ENCODE data around the gene HCFC1R1.
"Not testable (repeated sequence)": the region's sequence is repeated elsewhere in the genome, so short reads cannot be mapped to it uniquely, and the experiment has no call there.

HCFC1R1 gene

DNA sequence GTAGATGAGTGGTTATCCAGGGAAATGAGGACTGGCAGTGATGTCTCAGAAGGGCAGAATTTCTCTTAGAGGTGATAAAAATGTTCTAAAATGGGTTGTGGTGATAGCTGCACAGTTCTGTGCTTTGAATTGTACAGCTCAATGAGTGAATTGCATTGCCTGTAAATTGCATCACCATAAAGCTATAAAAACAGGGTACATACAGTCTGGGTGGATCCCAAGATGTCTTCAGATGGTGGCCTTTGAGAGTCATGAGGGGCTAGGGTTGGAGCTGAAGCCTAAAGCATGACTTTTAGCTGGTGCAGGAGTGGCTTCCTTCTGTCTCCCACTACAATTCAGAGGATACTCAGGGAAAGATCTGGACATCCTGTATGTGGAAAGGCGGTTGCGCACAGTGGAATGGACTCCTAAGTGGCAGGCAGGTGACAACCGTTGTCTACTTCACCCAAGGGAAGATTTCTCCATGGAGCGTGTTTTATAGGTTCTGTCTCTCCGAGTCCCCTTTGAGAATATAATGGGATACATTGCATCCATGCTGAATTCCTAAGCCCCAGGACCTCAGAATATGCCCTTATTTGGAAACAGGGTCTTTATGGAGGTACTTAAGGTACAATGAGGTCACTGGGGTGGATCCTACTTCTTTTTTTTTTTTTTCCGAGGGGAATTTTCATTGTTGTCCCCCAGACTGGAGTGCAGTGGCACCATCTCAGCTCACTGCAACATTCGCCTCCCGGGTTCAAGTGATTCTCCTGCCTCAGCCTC is 40.1 kb upstream of the HCFC1R1 start:
- TF ChIP-seq POLR2AphosphoS5 (IDR thresholded peaks at IDR 0.05; ENCODE audit: low read depth, low read length) (no peak), POLR2A (IDR thresholded peaks at IDR 0.05; ENCODE audit: low read depth, low read length) (no peak), TAF1 (IDR thresholded peaks at IDR 0.05; ENCODE audit: borderline replicate concordance, low read depth, low read length) (no peak)
- FAIRE-seq: no peak

DNA sequence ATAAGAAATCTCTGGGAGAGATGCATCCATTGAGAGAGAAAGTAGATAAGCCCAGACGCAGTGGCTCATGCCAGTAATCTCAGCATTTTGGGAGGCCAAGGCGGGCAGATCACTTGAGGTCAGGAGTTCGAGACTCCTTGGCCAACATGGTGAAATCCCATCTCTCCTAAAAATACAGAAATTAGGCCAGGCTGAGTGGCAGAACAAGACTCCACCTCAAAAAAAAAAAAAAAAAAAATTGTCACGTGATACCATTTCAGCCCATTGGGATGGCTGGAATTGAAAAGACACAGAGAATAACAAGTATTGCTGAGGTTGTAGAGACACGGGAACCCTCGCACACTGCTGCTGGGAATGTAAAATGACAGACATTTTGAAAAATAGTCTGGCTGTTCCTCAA is 38.8 kb upstream of the HCFC1R1 start:
- TF ChIP-seq TAF1 (IDR thresholded peaks at IDR 0.05; ENCODE audit: borderline replicate concordance, low read depth, low read length) (no peak), POLR2A (IDR thresholded peaks at IDR 0.05; ENCODE audit: low read depth, low read length) (no peak), POLR2AphosphoS5 (IDR thresholded peaks at IDR 0.05; ENCODE audit: low read depth, low read length) (no peak)
- no peak for FAIRE-seq
- no peak for DNase-seq (ENCODE audit: insufficient read length)

More for the DNA sequence above, 40.1 kb upstream of the HCFC1R1 start:
- DNase-seq (ENCODE audit: insufficient read length): no peak

GRCh38 chr16:3060339-3061127 is 36.8 kb upstream of the HCFC1R1 start:
- FAIRE-seq (no peak), DNase-seq (ENCODE audit: insufficient read length) (no peak)
- TF ChIP-seq POLR2A (IDR thresholded peaks at IDR 0.05; ENCODE audit: low read depth, low read length) (no peak), POLR2AphosphoS5 (IDR thresholded peaks at IDR 0.05; ENCODE audit: low read depth, low read length) (no peak)

- TF ChIP-seq TAF1 (IDR thresholded peaks at IDR 0.05; ENCODE audit: borderline replicate concordance, low read depth, low read length) (no peak), POLR2AphosphoS5 (IDR thresholded peaks at IDR 0.05; ENCODE audit: low read depth, low read length) (no peak), POLR2A (IDR thresholded peaks at IDR 0.05; ENCODE audit: low read depth, low read length) (no peak)
- DNase-seq (ENCODE audit: insufficient read length) (no peak), FAIRE-seq (no peak)
Measured at GRCh38 chr16:3059723-3060242, 36.0 kb upstream of the HCFC1R1 start.

GRCh38 chr16:3059041-3059722 is 35.4 kb upstream of the HCFC1R1 start:
- DNase-seq (ENCODE audit: insufficient read length) (peak; percentile 95), FAIRE-seq (peak; percentile 88)
- TF ChIP-seq POLR2A (IDR thresholded peaks at IDR 0.05; ENCODE audit: low read depth, low read length): peak; percentile 40; the same call in 1 of the 2 replicates
- no peak for TF ChIP-seq POLR2AphosphoS5 (IDR thresholded peaks at IDR 0.05; ENCODE audit: low read depth, low read length)
- no peak for TF ChIP-seq TAF1 (IDR thresholded peaks at IDR 0.05; ENCODE audit: borderline replicate concordance, low read depth, low read length)

DNA sequence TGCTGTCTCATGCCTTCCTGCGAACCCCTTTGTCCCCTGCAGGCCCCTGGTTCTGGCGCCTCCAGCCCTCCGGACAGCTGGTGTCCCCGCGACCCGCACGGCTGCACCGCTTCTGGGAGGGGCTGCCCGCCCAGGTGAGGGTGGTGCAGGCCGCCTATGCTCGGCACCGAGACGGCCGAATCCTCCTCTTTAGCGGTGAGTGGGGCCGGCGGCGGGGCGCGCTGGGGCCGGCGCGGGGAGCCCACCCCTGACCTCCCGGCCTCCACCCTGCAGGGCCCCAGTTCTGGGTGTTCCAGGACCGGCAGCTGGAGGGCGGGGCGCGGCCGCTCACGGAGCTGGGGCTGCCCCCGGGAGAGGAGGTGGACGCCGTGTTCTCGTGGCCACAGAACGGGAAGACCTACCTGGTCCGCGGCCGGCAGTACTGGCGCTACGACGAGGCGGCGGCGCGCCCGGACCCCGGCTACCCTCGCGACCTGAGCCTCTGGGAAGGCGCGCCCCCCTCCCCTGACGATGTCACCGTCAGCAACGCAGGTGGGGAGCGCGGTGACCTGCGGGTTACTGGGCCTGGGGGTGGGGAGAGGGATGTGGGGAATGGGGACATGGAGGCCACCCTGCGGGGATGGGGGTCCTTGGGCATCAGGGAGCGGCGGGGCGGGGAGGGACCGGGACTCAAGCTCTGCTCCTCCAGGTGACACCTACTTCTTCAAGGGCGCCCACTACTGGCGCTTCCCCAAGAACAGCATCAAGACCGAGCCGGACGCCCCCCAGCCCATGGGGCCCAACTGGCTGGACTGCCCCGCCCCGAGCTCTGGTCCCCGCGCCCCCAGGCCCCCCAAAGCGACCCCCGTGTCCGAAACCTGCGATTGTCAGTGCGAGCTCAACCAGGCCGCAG is 34.6 kb upstream of the HCFC1R1 start:
- TF ChIP-seq TAF1 (IDR thresholded peaks at IDR 0.05; ENCODE audit: borderline replicate concordance, low read depth, low read length) (no peak), POLR2A (IDR thresholded peaks at IDR 0.05; ENCODE audit: low read depth, low read length) (no peak), POLR2AphosphoS5 (IDR thresholded peaks at IDR 0.05; ENCODE audit: low read depth, low read length) (no peak)
- FAIRE-seq (no peak), DNase-seq (ENCODE audit: insufficient read length) (no peak)

- FAIRE-seq (no peak), DNase-seq (ENCODE audit: insufficient read length) (no peak)
- TF ChIP-seq POLR2AphosphoS5 (IDR thresholded peaks at IDR 0.05; ENCODE audit: low read depth, low read length): no peak
- no peak for TF ChIP-seq POLR2A (IDR thresholded peaks at IDR 0.05; ENCODE audit: low read depth, low read length)
- no peak for TF ChIP-seq TAF1 (IDR thresholded peaks at IDR 0.05; ENCODE audit: borderline replicate concordance, low read depth, low read length)
Measured at GRCh38 chr16:3057181-3058138, 33.7 kb upstream of the HCFC1R1 start.

- TF ChIP-seq TAF1 (IDR thresholded peaks at IDR 0.05; ENCODE audit: borderline replicate concordance, low read depth, low read length): no peak
- no peak for TF ChIP-seq POLR2AphosphoS5 (IDR thresholded peaks at IDR 0.05; ENCODE audit: low read depth, low read length)
- TF ChIP-seq POLR2A (IDR thresholded peaks at IDR 0.05; ENCODE audit: low read depth, low read length): no peak
- FAIRE-seq: no peak
- no peak for DNase-seq (ENCODE audit: insufficient read length)
Measured at GRCh38 chr16:3056336-3057180, 32.8 kb upstream of the HCFC1R1 start.

DNA sequence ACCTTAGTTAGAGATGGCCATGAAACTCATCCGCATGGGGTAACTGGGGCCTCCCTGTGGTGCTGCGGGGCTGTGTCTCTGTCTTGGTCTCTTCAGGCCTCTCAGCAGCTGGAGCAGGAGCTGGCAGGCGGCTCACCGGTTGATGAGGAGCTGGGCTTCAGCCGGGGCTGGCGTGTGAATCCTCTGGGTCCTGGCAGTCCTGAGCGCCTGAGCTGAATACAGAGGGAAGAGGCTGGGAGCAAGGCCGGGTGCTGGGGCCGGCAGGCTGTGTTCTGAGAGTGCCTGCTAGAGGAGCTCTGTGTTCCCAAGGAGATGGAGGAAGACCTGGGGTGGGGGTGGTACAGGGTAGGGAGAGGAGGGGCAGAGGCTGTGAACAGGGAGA is 32.0 kb upstream of the HCFC1R1 start:
- peak; percentile 5 for FAIRE-seq
- not testable (repeated sequence) for DNase-seq (ENCODE audit: insufficient read length)

Measured in GM12892 (cell line).